ENCODE results near the gene KIR2DL3.
"Not testable (repeated sequence)": the region's sequence is repeated elsewhere in the genome, so short reads cannot be mapped to it uniquely, and the experiment has no call there.

DNA sequence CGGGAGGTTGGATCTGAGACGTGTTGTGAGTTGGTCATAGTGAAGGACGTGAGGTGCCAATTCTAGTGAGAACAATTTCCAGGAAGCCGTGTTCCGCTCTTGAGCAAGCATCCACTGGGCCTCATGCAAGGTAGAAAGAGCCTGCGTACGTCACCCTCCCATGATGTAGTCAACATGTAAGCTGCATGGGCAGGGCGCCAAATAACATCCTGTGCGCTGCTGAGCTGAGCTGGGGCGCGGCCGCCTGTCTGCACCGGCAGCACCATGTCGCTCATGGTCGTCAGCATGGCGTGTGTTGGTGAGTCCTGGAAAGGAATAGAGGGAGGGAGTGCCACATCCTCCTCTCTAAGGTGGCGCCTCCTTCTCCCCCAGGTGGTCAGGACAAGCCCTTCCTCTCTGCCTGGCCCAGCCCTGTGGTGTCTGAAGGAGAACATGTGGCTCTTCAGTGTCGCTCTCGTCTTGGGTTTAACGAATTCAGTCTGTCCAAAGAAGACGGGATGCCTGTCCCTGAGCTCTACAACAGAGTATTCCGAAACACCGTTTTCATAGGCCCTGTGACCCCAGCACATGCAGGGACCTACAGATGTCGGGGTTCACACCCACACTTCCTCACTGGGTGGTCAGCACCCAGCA, 47.9 kb downstream of the KIR2DL3 start:
- TF ChIP-seq, protein P1, sequence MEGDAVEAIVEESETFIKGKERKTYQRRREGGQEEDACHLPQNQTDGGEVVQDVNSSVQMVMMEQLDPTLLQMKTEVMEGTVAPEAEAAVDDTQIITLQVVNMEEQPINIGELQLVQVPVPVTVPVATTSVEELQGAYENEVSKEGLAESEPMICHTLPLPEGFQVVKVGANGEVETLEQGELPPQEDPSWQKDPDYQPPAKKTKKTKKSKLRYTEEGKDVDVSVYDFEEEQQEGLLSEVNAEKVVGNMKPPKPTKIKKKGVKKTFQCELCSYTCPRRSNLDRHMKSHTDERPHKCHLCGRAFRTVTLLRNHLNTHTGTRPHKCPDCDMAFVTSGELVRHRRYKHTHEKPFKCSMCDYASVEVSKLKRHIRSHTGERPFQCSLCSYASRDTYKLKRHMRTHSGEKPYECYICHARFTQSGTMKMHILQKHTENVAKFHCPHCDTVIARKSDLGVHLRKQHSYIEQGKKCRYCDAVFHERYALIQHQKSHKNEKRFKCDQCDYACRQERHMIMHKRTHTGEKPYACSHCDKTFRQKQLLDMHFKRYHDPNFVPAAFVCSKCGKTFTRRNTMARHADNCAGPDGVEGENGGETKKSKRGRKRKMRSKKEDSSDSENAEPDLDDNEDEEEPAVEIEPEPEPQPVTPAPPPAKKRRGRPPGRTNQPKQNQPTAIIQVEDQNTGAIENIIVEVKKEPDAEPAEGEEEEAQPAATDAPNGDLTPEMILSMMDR (IDR thresholded peaks at IDR 0.05): not testable (repeated sequence)
- TF ChIP-seq POLR2A (IDR thresholded peaks at IDR 0.05): not testable (repeated sequence)

Measured in thyroid gland (tissue), 4 donors.